Activated CD4-positive, alpha-beta T cell treated with anti-CD3 and anti-CD28 coated beads, Interleukin-2, Interleukin-6, amounts not matched to agents 100 ng/mL and 50 ng/mL, durations not matched to agents 16 hours and 8 hours (primary cell): ENCODE measurements around the gene OCA2.
"Not testable (repeated sequence)": the region's sequence is repeated elsewhere in the genome, so short reads cannot be mapped to it uniquely, and the experiment has no call there.

ENCODE experiments used
- DNase-seq: peaks from one replicate; pipeline ENCODE4 v3.0.0-alpha.2; 2020

The OCA2 gene

DNA sequence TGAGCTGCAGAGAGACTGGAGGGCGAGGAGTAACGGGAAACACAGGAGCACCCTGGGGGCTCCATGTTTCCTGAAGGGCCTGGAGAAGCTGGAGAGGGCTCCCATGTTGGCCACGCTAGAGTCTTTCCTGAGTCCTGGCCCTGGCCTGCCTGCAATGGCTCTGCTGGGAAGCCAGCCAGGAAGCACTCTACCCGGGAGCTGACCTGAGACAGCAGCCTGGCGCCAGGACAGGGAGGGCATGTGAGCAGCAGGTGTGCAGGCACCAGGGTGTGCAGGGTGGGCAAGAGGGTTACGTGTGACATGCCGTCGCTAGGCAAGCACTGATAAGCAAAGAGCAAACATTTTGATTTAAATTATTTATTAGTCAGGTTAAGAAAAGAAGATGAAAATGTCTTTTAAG, 301.4 kb downstream of the OCA2 start:
- DNase-seq = no peak

DNA sequence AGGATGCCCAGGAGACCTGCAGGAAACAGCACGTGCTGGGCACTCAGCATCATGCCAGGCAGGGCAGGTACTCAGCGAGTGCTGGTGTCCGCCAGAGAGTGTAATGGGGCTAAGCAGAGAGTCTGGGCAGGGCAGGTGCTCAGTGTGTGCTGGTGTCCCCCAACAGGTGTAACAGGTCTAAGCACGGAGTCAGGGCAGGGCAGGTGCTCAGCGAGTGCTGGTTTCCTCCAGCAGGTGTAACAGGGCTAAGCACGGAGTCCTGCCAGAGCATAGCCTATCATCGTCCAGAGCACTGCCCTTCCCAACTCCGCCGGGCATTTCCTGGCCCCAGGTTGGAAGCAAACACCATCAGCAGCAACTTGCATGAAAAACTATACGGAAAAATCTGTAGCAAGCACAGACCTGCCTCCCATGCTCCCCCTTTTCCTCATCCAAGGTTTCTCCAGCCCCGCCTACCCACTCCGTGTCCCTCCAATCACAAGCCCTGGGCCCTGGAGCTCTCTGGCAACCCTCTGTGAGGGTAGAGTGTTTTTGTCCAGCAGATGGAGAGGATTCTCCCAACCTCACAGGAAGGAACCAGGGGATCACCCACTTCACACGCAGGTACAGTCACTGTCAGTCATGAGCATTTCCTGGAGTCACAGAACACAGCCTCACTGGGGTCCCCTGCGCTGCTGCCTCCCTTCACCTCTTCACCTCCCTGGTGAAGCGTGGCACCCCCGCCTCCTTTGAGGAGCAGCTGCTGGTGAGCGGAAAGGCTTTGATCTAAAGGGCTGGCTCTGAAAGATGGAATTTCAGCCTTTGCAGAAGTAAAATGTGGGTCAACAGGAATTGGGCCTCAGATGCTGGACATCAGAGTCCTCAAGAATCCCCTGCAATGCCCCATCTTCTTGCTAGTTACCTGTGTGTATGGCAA, 302.5 kb downstream of the OCA2 start:
- no peak for DNase-seq

- no peak for DNase-seq
Measured at GRCh38 chr15:27792756-27793264, 306.3 kb downstream of the OCA2 start.

GRCh38 chr15:27790270-27790669, 308.8 kb downstream of the OCA2 start:
- no peak for DNase-seq

DNA sequence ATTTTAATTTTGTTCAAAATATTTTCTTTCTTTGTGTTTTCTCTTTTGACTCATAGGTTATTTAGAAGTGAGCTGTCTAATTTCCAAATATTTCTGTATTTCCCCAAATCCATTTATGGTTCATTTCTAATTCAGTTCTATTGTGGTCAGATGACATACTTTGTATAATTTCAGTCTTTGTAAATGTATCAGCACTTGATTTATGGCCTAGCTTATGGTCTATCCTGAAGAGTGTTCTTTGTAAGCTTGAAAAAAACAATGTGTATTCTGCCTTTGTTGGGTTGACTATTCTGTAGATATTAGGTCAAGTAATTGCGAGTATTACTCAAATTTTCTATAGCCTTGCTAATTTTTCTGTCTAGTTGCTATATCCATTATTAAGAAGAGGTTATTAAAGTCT, 311.2 kb downstream of the OCA2 start:
- DNase-seq = no peak

- no peak for DNase-seq
Measured at GRCh38 chr15:27784107-27784506, 315.0 kb downstream of the OCA2 start.

DNA sequence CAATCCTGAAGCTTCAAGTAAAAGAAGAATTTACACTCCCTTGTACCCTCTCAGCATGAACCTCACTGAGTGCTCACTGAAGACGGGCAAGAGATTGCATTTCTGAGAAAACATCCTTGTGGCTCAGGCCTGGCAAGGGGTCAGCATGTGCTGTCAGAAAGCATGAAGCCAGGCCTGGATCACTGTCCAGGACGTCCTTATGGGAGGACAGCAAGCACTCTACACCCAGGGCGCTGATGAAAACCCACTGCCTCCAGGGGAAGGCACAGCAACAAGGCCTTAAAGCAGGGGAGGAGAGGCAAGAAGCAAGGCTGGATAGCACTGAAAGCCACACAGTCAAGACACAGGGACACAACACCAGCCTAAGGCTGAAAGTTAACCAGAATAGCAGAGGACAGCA, 315.4 kb downstream of the OCA2 start:
- no peak for DNase-seq

DNA sequence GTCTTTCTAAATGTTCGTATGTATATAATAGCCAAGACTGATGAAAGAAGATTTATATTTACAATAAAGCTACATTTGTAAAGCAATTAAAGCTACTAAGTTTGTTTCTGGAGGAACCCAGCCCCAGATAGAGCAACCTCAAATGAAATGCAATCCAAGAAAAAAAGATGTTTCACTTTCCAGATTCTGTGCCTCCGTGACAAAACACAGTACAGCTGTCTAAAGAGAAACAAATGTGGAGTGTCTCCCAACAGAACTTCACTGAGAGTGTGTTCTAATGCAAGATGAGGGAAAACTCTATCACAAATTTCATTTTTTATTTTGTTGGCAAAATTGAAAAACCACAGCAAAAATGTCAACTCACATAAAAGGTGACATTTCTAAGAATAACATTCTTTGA, 317.0 kb downstream of the OCA2 start:
- no peak for DNase-seq

GRCh38 chr15:27776501-27776900, 322.6 kb downstream of the OCA2 start:
- DNase-seq = no peak

DNA sequence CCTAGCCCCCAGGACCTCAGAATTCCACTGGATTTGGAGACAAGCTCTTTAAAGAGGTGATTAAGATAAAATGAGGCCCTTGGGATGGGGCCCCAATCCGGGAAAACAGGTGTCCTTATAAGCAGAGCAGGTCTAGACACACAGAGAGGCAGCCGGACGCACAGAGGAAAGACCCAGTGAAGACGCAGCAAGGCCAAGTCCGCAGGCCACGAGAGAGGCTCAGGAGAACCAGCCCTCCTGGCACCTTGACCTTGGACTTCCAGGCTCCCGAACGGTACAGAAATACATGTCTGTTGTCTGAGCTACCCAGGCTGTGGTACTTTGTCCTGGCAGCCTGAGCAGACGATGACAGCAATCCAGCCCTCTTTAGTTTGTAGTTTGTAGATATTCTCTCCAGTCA, 324.5 kb downstream of the OCA2 start:
- DNase-seq = no peak

DNA sequence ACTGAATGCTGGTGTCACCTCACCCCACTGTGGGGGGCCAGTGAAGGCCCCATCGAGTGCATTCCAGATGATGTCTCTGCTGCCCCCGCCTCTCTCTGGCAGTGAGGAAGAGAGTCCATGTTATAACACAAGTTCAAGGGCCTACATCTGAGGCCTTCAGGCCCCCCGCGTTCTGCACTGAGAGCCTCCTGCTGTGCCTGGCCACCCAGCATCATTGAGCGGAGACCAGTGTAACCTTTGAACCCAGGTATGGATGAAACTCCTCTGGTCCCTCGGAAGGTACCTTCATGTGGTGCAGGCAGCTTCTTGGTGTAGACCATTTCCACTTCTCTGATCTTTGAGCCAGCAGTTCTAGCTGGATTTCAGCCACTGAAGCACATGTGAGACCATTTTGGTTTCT, 324.9 kb downstream of the OCA2 start:
- DNase-seq = no peak

GRCh38 chr15:27771892-27772291, 327.2 kb downstream of the OCA2 start:
- no peak for DNase-seq

DNA sequence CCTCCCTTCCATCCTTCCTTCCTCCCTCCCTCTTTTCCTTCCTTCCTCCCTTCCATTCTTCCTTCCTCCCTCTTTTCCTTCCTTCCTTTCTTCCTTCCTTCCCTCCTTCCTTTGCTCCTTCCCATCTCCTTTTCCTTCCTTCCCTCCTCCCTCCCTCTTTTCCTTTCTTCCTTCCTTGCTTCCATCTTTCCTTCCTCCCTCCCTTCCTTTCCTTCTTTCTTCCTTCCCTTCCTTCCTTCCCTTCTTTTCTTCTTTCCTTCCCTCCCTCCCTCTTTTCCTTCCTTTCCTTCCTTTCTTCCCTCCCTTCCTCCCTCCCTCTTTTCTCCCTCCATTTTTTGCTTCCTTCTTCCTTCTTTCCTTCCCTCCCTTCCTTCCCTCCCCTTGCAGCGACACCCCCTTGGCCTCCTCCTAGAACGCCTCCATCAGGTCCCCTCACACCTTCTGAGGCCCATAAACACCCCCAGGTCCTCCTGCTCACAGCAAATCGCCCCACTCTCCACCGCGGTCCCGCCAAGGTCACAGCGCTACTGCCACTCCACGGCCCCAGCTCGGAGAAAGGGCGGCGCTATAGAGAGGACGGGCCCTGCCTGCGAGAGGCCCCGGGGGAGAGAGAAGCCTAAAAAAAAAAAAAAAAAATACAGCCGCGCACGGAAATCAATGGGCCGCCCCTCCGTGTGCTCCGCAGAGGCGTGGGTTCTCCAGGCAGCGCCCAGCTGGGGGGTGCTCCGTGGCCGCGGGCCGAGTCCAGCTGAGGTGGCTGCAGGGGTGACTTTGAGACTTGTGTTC, 328.2 kb downstream of the OCA2 start:
- no peak for DNase-seq

GRCh38 chr15:27770086-27770607, 329.0 kb downstream of the OCA2 start:
- no peak for DNase-seq

DNA sequence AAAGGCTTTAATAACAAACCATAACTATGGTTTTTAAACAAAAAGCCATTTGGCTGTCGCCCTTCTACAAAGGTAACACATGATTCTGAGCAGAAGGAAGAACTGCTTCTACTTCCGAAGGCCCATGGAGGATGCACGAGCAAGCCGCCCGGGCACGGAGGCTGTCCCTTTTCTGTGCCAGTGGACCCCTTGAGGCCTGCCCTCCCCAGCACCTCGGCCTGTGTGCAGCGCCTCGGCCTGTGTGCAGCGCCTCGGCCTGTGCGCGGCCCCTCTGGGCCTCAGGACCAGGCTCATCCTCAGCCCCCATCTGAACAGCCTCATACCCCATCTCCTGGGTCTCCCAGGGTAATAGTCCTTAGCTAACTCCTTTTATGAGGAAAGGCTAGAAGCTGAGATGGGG, 329.5 kb downstream of the OCA2 start:
- no peak for DNase-seq

GRCh38 chr15:27768732-27769475, 330.2 kb downstream of the OCA2 start:
- no peak for DNase-seq

DNA sequence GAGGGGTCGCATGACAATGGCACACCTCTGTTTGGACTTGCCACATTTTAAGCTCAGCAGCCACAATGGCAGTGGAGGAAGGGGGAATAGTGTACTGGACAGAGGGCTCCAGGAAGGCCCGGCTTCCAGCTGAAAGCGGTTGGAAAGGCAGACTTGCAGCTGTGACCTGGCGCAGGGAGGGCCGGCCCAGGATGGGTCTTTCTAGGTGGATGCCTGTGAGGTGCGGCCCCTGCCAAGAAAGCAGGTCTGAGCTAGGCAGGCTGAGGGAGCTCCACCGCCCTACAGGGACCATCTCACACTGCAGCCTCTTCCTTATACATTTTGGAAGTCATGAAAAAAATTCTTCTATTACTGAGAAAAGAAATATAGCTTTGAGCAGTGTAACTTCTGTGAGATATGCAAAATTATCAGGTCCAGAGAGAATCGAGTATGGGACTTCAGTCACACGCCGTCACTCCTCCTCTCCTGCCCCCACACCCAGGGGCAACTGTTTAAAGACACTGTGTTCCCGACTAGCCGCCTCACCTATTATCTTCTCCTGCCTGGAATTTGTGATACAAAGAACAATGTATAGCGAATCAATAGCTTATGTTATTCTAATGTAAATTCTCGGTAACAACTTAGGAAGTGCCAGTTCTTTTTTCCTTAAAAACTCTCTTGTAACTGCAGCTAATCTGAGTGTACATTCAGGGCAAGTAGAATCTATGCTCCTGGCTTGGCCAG, 331.0 kb downstream of the OCA2 start:
- no peak for DNase-seq

- DNase-seq = not testable (repeated sequence)
Measured at GRCh38 chr15:27767430-27767829, 331.7 kb downstream of the OCA2 start.

DNA sequence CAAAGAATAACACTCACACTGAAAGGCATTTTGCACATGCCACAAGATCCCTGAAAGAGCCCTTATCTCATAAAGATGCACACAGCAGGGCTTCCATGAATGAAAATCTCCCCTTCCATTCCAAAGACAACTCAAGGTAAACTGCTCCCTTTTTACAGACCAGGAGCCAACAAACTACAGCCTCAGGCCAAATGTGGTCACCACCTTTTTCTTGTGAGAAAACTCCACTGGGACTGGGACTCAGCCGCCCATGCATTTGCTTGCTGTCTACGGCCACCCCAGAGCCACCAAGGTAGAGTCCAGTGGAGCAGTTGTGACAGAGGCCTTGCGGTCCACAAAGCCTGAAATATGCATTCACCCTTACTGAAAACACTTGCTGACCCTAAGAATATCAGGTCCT, 334.8 kb downstream of the OCA2 start:
- no peak for DNase-seq

DNA sequence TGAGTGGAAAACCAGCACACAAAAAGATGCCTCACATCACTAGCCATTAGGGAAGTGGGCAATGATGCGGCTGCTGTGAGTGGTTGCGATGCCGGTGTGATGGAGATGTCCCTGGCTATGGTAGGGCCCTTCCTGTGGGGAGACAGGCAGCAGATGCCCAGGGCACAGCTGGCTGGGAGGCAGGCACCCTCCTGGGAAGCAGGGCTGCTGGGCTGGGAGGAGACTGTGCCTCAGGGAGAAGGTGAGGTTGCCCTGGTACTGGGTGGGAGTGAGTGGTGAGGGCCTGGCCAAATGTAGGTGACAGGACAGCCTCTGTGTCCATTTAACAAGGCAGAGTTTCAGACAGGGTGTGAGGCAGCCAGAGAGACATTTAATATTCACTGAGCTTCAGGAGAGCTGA, 335.6 kb downstream of the OCA2 start:
- no peak for DNase-seq

- no peak for DNase-seq
Measured at GRCh38 chr15:27762471-27762870, 336.6 kb downstream of the OCA2 start.

GRCh38 chr15:27757052-27757451, 342.1 kb downstream of the OCA2 start:
- DNase-seq = no peak
